Measurements from ENCODE around the gene IRF2BPL. TPM values are rescaled to one million over a fixed set of nuclear protein-coding genes. Genes with fewer than 3 reads are reported as not detected.

Gene IRF2BPL
- total RNA-seq, result 29.7 and 33.4 TPM in 2 replicates

GRCh38 chr14:77028384-77029231 lies at the start of gene IRF2BPL:
IRF2BPL (minus strand) TSS chr14:77028708; CDS start chr14:77027792, 916 bp downstream.

Other genes with a start within 250 kb of the IRF2BPL start
- 4.0 and 4.6 TPM in 2 replicates for gene ANGEL1, start 215.8 kb downstream of the IRF2BPL start, total RNA-seq
- not detected in 2 replicates for gene LRRC74A, start 202.3 kb downstream of the IRF2BPL start, total RNA-seq
- gene CIPC, start 69.5 kb upstream of the IRF2BPL start, total RNA-seq, result 7.5 and 10.2 TPM in 2 replicates
- gene ZDHHC22, start 113.1 kb upstream of the IRF2BPL start, total RNA-seq, result not detected in 2 replicates
- gene TMEM63C, start 153.1 kb upstream of the IRF2BPL start, total RNA-seq, result 0.65 and 0.71 TPM in 2 replicates
- gene NGB, start 242.5 kb upstream of the IRF2BPL start, total RNA-seq, result not detected in 2 replicates

Measured in smooth muscle cell of bladder (primary cell).